HepG2 (cell line): ENCODE results near the gene FRMD5. TPM values are rescaled to one million over a fixed set of nuclear protein-coding genes. Genes with fewer than 3 reads are reported as not detected.

Source experiments
- ATAC-seq: fragments of 200-7000 bp; cut with Tn5 transposase; 3 replicates; pipeline ENCODE4 v1.9.1; 2020; ENCODE audit warnings: mild to moderate bottlenecking, moderate library complexity
- BruUV-seq: library from RNA; stranded (reverse); fragments of 400-500 nt; replicated peaks from 2 replicates; lab custom pipeline; 2021; lab: Mats Ljungman, UMichigan
- CTCF ChIA-PET: fragments of 300-600 bp; formaldehyde crosslinking; extraction: SDS; loops from one replicate; lab custom pipeline; 2021; ENCODE audit warnings: low total read pairs, inconsistent platforms, low intra/inter-chr PET ratio; lab: Yijun Ruan, JAX
- POLR2A ChIA-PET: fragments of 350-600 bp; sonication (Branson Sonifier 250); formaldehyde crosslinking; loops from one replicate; lab custom pipeline; 2020; ENCODE audit warnings: antibody characterized with exemption, inconsistent platforms; lab: Yijun Ruan, JAX
- DNase-seq: peaks from one replicate; pipeline ENCODE4 v3.0.0-alpha.2; 2015; ENCODE audit warnings: low spot score
- FAIRE-seq: peaks from 3 replicates; lab custom pipeline; 2011; peaks lifted over from hg19 to GRCh38; lab: Jason Lieb, UNC
- H2AFZ ChIP-seq: one replicate; pipeline ENCODE4 v1.6.1; 2011; ENCODE audit warnings: low read length, inconsistent platforms
- H3K27ac ChIP-seq: fragments of 300-600 bp; 3 replicates; pipeline ENCODE4 v1.8.0; 2011; ENCODE audit warnings: mixed run types, mild to moderate bottlenecking, mixed read lengths, low read length, inconsistent platforms; ENCODE audit not compliant: insufficient read depth; ENCODE audit errors: extremely low read length
- H3K27me3 ChIP-seq, 2 experiments: fragments of 200-600 bp in 1 of 2; 2 replicates in 1 of 2; 3 replicates in 1 of 2; pipeline versions ENCODE4 v1.6.0 to v1.8.0; 2011; ENCODE audit warnings: low read length in 2 of 2, mild to moderate bottlenecking in 2 of 2, moderate library complexity in 2 of 2, inconsistent platforms in 1 of 2; ENCODE audit not compliant: insufficient read depth in 2 of 2, control insufficient read depth in 1 of 2
- H3K36me3 ChIP-seq, 2 experiments: fragments of 200-600 bp in 1 of 2; replicated peaks in 1 of 2; 2 replicates in 1 of 2; 3 replicates in 1 of 2; pipeline versions ENCODE4 v1.5.1 to v1.8.0; 2011; ENCODE audit warnings: low read length in 2 of 2, inconsistent platforms in 1 of 2; ENCODE audit not compliant: insufficient read depth in 2 of 2, control insufficient read depth in 1 of 2
- H3K4me1 ChIP-seq: 2 replicates; pipeline ENCODE4 v1.5.1; 2012; ENCODE audit warnings: low read length, inconsistent platforms; ENCODE audit not compliant: insufficient read depth
- H3K4me2 ChIP-seq: 2 replicates; pipeline ENCODE4 v1.6.0; 2011; ENCODE audit warnings: low read depth, low read length, inconsistent platforms
- H3K4me3 ChIP-seq, 3 experiments: fragments of 200-600 bp in 1 of 3; sonication (generic), shearing (Covaris generic) in 1 of 3; replicated peaks in 1 of 3; 2 replicates each; pipeline ENCODE4 v1.5.1; 2011 to 2016; ENCODE audit warnings: low read length in 3 of 3, inconsistent platforms in 2 of 3, low read depth in 2 of 3, mild to moderate bottlenecking in 2 of 3, control low read depth in 1 of 3, mixed read lengths in 1 of 3; ENCODE audit not compliant: insufficient read depth in 1 of 3
- H3K79me2 ChIP-seq: one replicate; pipeline ENCODE4 v1.6.1; 2011; ENCODE audit warnings: low read length, inconsistent platforms; ENCODE audit not compliant: insufficient read depth
- H3K9ac ChIP-seq: 2 replicates; pipeline ENCODE4 v1.6.0; 2011; ENCODE audit warnings: mild to moderate bottlenecking, low read depth, low read length, inconsistent platforms; ENCODE audit not compliant: insufficient read depth
- H3K9me3 ChIP-seq: 2 replicates; pipeline ENCODE4 v1.5.1; 2012; ENCODE audit warnings: mild to moderate bottlenecking, low read length
- H4K20me1 ChIP-seq: 2 replicates; pipeline ENCODE4 v1.6.0; 2011; ENCODE audit warnings: inconsistent platforms, mild to moderate bottlenecking, low read length, moderate library complexity; ENCODE audit not compliant: insufficient read depth
- ELF3 ChIP-seq: IDR thresholded peaks from 2 replicates; pipeline ENCODE4 v1.6.1; 2016; ENCODE audit warnings: missing genetic modification reagents, missing compliant biosample characterization
- MAZ ChIP-seq, 2 experiments: sonication (generic) in 1 of 2; formaldehyde crosslinking in 1 of 2; IDR thresholded peaks; 2 replicates each; pipeline versions ENCODE4 v1.5.0 to v1.6.1; 2012 to 2020; ENCODE audit warnings: low read depth in 2 of 2, mild to moderate bottlenecking in 2 of 2, borderline replicate concordance in 1 of 2, improper control_type of control experiment in 1 of 2, low read length in 1 of 2, missing genetic modification reagents in 1 of 2, moderate library complexity in 1 of 2
- MXI1 ChIP-seq: IDR thresholded peaks from 3 replicates; pipeline ENCODE4 v1.6.1; 2012; ENCODE audit warnings: low read depth, low read length, inconsistent platforms, borderline replicate concordance
- SRF ChIP-seq: IDR thresholded peaks from 2 replicates; pipeline ENCODE4 v1.6.1; 2011; ENCODE audit warnings: mild to moderate bottlenecking, low read depth, low read length, moderate library complexity
- STAT5B ChIP-seq: sonication (generic); formaldehyde crosslinking; IDR thresholded peaks from 2 replicates; pipeline ENCODE4 v1.4.0; 2020; ENCODE audit warnings: missing genetic modification reagents
- TBL1XR1 ChIP-seq: fragments of 150-350 bp; IDR thresholded peaks from 2 replicates; pipeline ENCODE4 v1.6.1; 2014; ENCODE audit warnings: borderline replicate concordance, low read length; ENCODE audit not compliant: partially characterized antibody
- ZFP36 ChIP-seq: fragments of 150-350 bp; IDR thresholded peaks from 2 replicates; pipeline ENCODE4 v1.6.1; 2018; ENCODE audit warnings: borderline replicate concordance, low read length, low read depth; ENCODE audit not compliant: partially characterized antibody
- ZNF121 ChIP-seq: sonication (generic); formaldehyde crosslinking; IDR thresholded peaks from 2 replicates; pipeline ENCODE4 v1.5.0; 2020; ENCODE audit warnings: mild to moderate bottlenecking, missing genetic modification reagents
- ZNF556 ChIP-seq: sonication (generic); formaldehyde crosslinking; IDR thresholded peaks from 2 replicates; pipeline ENCODE4 v1.4.0; 2020; ENCODE audit warnings: mild to moderate bottlenecking, missing genetic modification reagents, borderline replicate concordance
- ZNF749 ChIP-seq: sonication (generic); formaldehyde crosslinking; IDR thresholded peaks from 2 replicates; pipeline ENCODE4 v1.8.0; 2022; ENCODE audit warnings: mild to moderate bottlenecking, missing genetic modification reagents, moderate library complexity, borderline replicate concordance
- ZSCAN21 ChIP-seq: sonication (generic); formaldehyde crosslinking; IDR thresholded peaks from 2 replicates; pipeline ENCODE4 v1.8.0; 2022; ENCODE audit warnings: mild to moderate bottlenecking, missing genetic modification reagents, moderate library complexity, borderline replicate concordance
- WGBS: methylation state at CpG from one replicate; pipeline ENCODE4 v1.1.6; 2017; ENCODE audit warnings: low lambda C conversion rate; 5-methylcytosine and 5-hydroxymethylcytosine counted together
- in situ Hi-C: cut with HindIII; loops from 2 replicates; pipeline ENCODE4 v1.10.0; 2017; ENCODE audit warnings: low pct_unique_long_range_greater_than_20kb; ENCODE audit not compliant: extremely low pct_ligation_motif_present
- intact Hi-C: fragments of 100-400 bp; cut with micrococcal nuclease; formaldehyde crosslinking; loops from one replicate; pipeline ENCODE4 v1.10.0; 2022; ENCODE audit not compliant: unreplicated experiment
- polyA plus RNA-seq, 8 experiments: library from polyadenylated mRNA; depleted of rRNA in 3 of 8; stranded (reverse) in 7 of 8; unstranded in 1 of 8; fragments of >200 nt; fragmentation: Illumina TruSeq in 4 of 8; extraction: Trizol in 4 of 8; gene quantifications; 2 replicates each; pipeline versions ENCODE4 v1.2.1 to v1.2.3, GENCODE V29; 2011 to 2016; ENCODE audit warnings: low read depth in 4 of 8, missing spikeins in 1 of 8, mixed read lengths in 1 of 8; ENCODE audit not compliant: insufficient read depth in 1 of 8
- total RNA-seq, 5 experiments: library from RNA; depleted of rRNA; stranded (reverse); fragments of >200 nt; fragmentation: Illumina TruSeq; extraction: Trizol; gene quantifications; 2 replicates each; pipeline ENCODE4 v1.2.3, GENCODE V29; 2016; ENCODE audit warnings: low read depth in 1 of 5
- TF ChIP-seq, protein P1 (sequence below): sonication (generic); formaldehyde crosslinking; IDR thresholded peaks from 2 replicates; pipeline ENCODE4 v1.8.0; 2022; ENCODE audit warnings: mild to moderate bottlenecking, missing genetic modification reagents, moderate library complexity
- TF ChIP-seq, protein P2 (sequence below): sonication (generic); formaldehyde crosslinking; IDR thresholded peaks from 2 replicates; pipeline ENCODE4 v1.4.0; 2020; ENCODE audit warnings: missing genetic modification reagents, borderline replicate concordance
- TF ChIP-seq, protein P3 (sequence below): sonication (generic); formaldehyde crosslinking; IDR thresholded peaks from 2 replicates; pipeline ENCODE4 v1.4.0; 2020; ENCODE audit warnings: mild to moderate bottlenecking, missing genetic modification reagents
- TF ChIP-seq, protein P4 (sequence below): sonication (generic); formaldehyde crosslinking; IDR thresholded peaks from 2 replicates; pipeline ENCODE4 v1.4.0; 2020; ENCODE audit warnings: low read depth, mild to moderate bottlenecking, missing genetic modification reagents

Gene FRMD5
- total and polyA plus RNA-seq, 2 of the 13 experiments (the other 11 are each of a cell fraction or from before 2014, with no cell fraction given), result 0.93 to 1.5 TPM

- WGBS, result 3% methylated on average over 7 of the region's 7 CpGs
- Histone ChIP-seq H3K27ac (no peak overlapping the region), H3K4me2 (no peak overlapping the region), H2AFZ (no peak overlapping the region), H3K4me3 (no peak overlapping the region), H3K4me1 (no peaks in the 10 kb centered on the region), H4K20me1 (no peaks in the 10 kb centered on the region), H3K9ac (no peak overlapping the region), H3K9me3 (no peaks in the 10 kb centered on the region), H3K27me3 (no peaks in the 10 kb centered on the region), H3K36me3 (no peaks in the 10 kb centered on the region), H3K79me2 (no peaks in the 10 kb centered on the region)
- ChIA-PET CTCF (no interaction called here), POLR2A (no interaction called here)
- ATAC-seq, result no peak
- intact Hi-C loops, result no loop called here
- BruUV-seq, result no TSS peak
- FAIRE-seq, result no peak
- no peak for DNase-seq
- in situ Hi-C loops, result no loop called here
- TF ChIP-seq, protein P1, sequence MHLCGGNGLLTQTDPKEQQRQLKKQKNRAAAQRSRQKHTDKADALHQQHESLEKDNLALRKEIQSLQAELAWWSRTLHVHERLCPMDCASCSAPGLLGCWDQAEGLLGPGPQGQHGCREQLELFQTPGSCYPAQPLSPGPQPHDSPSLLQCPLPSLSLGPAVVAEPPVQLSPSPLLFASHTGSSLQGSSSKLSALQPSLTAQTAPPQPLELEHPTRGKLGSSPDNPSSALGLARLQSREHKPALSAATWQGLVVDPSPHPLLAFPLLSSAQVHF (CRISPR knock-in tag), result no peak
- TF ChIP-seq SRF (no peak), ZNF556 (no peak), MXI1 (no peak), ZNF121 (CRISPR knock-in tag) (no peak), ZNF749 (CRISPR knock-in tag) (no peak), ZFP36 (no peak), ZSCAN21 (no peak), MAZ (IDR thresholded peaks at IDR 0.05; ENCODE audit: borderline replicate concordance, low read depth, low read length) (no peak), MAZ (CRISPR knock-in tag; IDR thresholded peaks at IDR 0.05; ENCODE audit: low read depth) (no peak), TBL1XR1 (no peak), ELF3 (CRISPR knock-in tag) (no peak), STAT5B (CRISPR knock-in tag) (no peak)
- TF ChIP-seq, protein P2, sequence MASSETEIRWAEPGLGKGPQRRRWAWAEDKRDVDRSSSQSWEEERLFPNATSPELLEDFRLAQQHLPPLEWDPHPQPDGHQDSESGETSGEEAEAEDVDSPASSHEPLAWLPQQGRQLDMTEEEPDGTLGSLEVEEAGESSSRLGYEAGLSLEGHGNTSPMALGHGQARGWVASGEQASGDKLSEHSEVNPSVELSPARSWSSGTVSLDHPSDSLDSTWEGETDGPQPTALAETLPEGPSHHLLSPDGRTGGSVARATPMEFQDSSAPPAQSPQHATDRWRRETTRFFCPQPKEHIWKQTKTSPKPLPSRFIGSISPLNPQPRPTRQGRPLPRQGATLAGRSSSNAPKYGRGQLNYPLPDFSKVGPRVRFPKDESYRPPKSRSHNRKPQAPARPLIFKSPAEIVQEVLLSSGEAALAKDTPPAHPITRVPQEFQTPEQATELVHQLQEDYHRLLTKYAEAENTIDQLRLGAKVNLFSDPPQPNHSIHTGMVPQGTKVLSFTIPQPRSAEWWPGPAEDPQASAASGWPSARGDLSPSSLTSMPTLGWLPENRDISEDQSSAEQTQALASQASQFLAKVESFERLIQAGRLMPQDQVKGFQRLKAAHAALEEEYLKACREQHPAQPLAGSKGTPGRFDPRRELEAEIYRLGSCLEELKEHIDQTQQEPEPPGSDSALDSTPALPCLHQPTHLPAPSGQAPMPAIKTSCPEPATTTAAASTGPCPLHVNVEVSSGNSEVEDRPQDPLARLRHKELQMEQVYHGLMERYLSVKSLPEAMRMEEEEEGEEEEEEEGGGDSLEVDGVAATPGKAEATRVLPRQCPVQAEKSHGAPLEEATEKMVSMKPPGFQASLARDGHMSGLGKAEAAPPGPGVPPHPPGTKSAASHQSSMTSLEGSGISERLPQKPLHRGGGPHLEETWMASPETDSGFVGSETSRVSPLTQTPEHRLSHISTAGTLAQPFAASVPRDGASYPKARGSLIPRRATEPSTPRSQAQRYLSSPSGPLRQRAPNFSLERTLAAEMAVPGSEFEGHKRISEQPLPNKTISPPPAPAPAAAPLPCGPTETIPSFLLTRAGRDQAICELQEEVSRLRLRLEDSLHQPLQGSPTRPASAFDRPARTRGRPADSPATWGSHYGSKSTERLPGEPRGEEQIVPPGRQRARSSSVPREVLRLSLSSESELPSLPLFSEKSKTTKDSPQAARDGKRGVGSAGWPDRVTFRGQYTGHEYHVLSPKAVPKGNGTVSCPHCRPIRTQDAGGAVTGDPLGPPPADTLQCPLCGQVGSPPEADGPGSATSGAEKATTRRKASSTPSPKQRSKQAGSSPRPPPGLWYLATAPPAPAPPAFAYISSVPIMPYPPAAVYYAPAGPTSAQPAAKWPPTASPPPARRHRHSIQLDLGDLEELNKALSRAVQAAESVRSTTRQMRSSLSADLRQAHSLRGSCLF (CRISPR knock-in tag), result no peak
- TF ChIP-seq, protein P3, sequence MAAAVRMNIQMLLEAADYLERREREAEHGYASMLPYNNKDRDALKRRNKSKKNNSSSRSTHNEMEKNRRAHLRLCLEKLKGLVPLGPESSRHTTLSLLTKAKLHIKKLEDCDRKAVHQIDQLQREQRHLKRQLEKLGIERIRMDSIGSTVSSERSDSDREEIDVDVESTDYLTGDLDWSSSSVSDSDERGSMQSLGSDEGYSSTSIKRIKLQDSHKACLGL (CRISPR knock-in tag), result no peak
- TF ChIP-seq, protein P4, sequence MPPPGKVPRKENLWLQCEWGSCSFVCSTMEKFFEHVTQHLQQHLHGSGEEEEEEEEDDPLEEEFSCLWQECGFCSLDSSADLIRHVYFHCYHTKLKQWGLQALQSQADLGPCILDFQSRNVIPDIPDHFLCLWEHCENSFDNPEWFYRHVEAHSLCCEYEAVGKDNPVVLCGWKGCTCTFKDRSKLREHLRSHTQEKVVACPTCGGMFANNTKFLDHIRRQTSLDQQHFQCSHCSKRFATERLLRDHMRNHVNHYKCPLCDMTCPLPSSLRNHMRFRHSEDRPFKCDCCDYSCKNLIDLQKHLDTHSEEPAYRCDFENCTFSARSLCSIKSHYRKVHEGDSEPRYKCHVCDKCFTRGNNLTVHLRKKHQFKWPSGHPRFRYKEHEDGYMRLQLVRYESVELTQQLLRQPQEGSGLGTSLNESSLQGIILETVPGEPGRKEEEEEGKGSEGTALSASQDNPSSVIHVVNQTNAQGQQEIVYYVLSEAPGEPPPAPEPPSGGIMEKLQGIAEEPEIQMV (CRISPR knock-in tag), result no peak
Measured at GRCh38 chr15:44035781-44036699, 159.0 kb downstream of the FRMD5 start.
